ENCODE data around the gene TUB.

TUB gene

GRCh38 chr11:8108421-8108820 lies 27.4 kb downstream of the TUB start:
- H3K4me3 ChIP-seq (ENCODE audit: low read length), result no peak overlapping the region
- no peaks in the 10 kb centered on the region for H3K9me3 ChIP-seq (ENCODE audit: control insufficient read depth, low read length)
- no peaks in the 10 kb centered on the region for H3K27me3 ChIP-seq (ENCODE audit: control insufficient read depth, insufficient read depth, low read length)
- H3K9ac ChIP-seq (ENCODE audit: low read length), result no peak overlapping the region
- no peaks in the 10 kb centered on the region for H3K4me1 ChIP-seq (ENCODE audit: control insufficient read depth, insufficient read depth, low read length)
- H3K36me3 ChIP-seq (ENCODE audit: control insufficient read depth, insufficient read depth, low read length), result no peaks in the 10 kb centered on the region

- no peaks in the 10 kb centered on the region for H3K27me3 ChIP-seq (ENCODE audit: control insufficient read depth, insufficient read depth, low read length)
- H3K4me1 ChIP-seq (ENCODE audit: control insufficient read depth, insufficient read depth, low read length), result no peaks in the 10 kb centered on the region
- H3K9ac ChIP-seq (ENCODE audit: low read length), result no peak overlapping the region
- H3K4me3 ChIP-seq (ENCODE audit: low read length), result no peak overlapping the region
- no peaks in the 10 kb centered on the region for H3K9me3 ChIP-seq (ENCODE audit: control insufficient read depth, low read length)
- H3K36me3 ChIP-seq (ENCODE audit: control insufficient read depth, insufficient read depth, low read length), result no peaks in the 10 kb centered on the region
These were observed 28.7 kb downstream of the TUB start for GRCh38 chr11:8109675-8110074.

GRCh38 chr11:8110396-8110795 lies 29.4 kb downstream of the TUB start:
- Histone ChIP-seq H3K36me3 (ENCODE audit: control insufficient read depth, insufficient read depth, low read length) (no peaks in the 10 kb centered on the region), H3K4me3 (ENCODE audit: low read length) (no peak overlapping the region), H3K4me1 (ENCODE audit: control insufficient read depth, insufficient read depth, low read length) (no peaks in the 10 kb centered on the region), H3K9me3 (ENCODE audit: control insufficient read depth, low read length) (no peaks in the 10 kb centered on the region), H3K9ac (ENCODE audit: low read length) (no peak overlapping the region), H3K27me3 (ENCODE audit: control insufficient read depth, insufficient read depth, low read length) (no peaks in the 10 kb centered on the region)

GRCh38 chr11:8111636-8112035 lies 30.6 kb downstream of the TUB start:
- H3K36me3 ChIP-seq (ENCODE audit: control insufficient read depth, insufficient read depth, low read length), result no peaks in the 10 kb centered on the region
- H3K27me3 ChIP-seq (ENCODE audit: control insufficient read depth, insufficient read depth, low read length), result no peaks in the 10 kb centered on the region
- no peaks in the 10 kb centered on the region for H3K4me1 ChIP-seq (ENCODE audit: control insufficient read depth, insufficient read depth, low read length)
- no peak overlapping the region for H3K4me3 ChIP-seq (ENCODE audit: low read length)
- no peak overlapping the region for H3K9ac ChIP-seq (ENCODE audit: low read length)
- no peaks in the 10 kb centered on the region for H3K9me3 ChIP-seq (ENCODE audit: control insufficient read depth, low read length)

- Histone ChIP-seq H3K9me3 (ENCODE audit: control insufficient read depth, low read length) (no peaks in the 10 kb centered on the region), H3K36me3 (ENCODE audit: control insufficient read depth, insufficient read depth, low read length) (no peaks in the 10 kb centered on the region), H3K4me1 (ENCODE audit: control insufficient read depth, insufficient read depth, low read length) (no peaks in the 10 kb centered on the region), H3K27me3 (ENCODE audit: control insufficient read depth, insufficient read depth, low read length) (no peaks in the 10 kb centered on the region), H3K4me3 (ENCODE audit: low read length) (no peak overlapping the region), H3K9ac (ENCODE audit: low read length) (no peak overlapping the region)
These were observed 41.3 kb downstream of the TUB start for GRCh38 chr11:8122173-8122764.

GRCh38 chr11:8126649-8127289 lies 45.8 kb downstream of the TUB start:
- Histone ChIP-seq H3K4me1 (ENCODE audit: control insufficient read depth, insufficient read depth, low read length) (no peaks in the 10 kb centered on the region), H3K9ac (ENCODE audit: low read length) (no peak overlapping the region), H3K27me3 (ENCODE audit: control insufficient read depth, insufficient read depth, low read length) (no peaks in the 10 kb centered on the region), H3K4me3 (ENCODE audit: low read length) (no peak overlapping the region), H3K36me3 (ENCODE audit: control insufficient read depth, insufficient read depth, low read length) (no peaks in the 10 kb centered on the region), H3K9me3 (ENCODE audit: control insufficient read depth, low read length) (no peaks in the 10 kb centered on the region)

GRCh38 chr11:8127447-8127846 lies 46.4 kb downstream of the TUB start:
- no peak overlapping the region for H3K9ac ChIP-seq (ENCODE audit: low read length)
- H3K36me3 ChIP-seq (ENCODE audit: control insufficient read depth, insufficient read depth, low read length), result no peaks in the 10 kb centered on the region
- H3K4me1 ChIP-seq (ENCODE audit: control insufficient read depth, insufficient read depth, low read length), result no peaks in the 10 kb centered on the region
- no peaks in the 10 kb centered on the region for H3K27me3 ChIP-seq (ENCODE audit: control insufficient read depth, insufficient read depth, low read length)
- H3K4me3 ChIP-seq (ENCODE audit: low read length), result no peak overlapping the region
- no peaks in the 10 kb centered on the region for H3K9me3 ChIP-seq (ENCODE audit: control insufficient read depth, low read length)

- no peaks in the 10 kb centered on the region for H3K27me3 ChIP-seq (ENCODE audit: control insufficient read depth, insufficient read depth, low read length)
These were observed 57.5 kb downstream of the TUB start for GRCh38 chr11:8138526-8138925.

GRCh38 chr11:8149726-8150125 lies 68.7 kb downstream of the TUB start:
- Histone ChIP-seq H3K27me3 (ENCODE audit: control insufficient read depth, insufficient read depth, low read length) (no peaks in the 10 kb centered on the region), H3K36me3 (ENCODE audit: control insufficient read depth, insufficient read depth, low read length) (no peaks in the 10 kb centered on the region), H3K4me1 (ENCODE audit: control insufficient read depth, insufficient read depth, low read length) (no peaks in the 10 kb centered on the region), H3K9me3 (ENCODE audit: control insufficient read depth, low read length) (no peaks in the 10 kb centered on the region), H3K9ac (ENCODE audit: low read length) (no peak overlapping the region), H3K4me3 (ENCODE audit: low read length) (no peak overlapping the region)

More at GRCh38 chr11:8138526-8138925, 57.5 kb downstream of the TUB start:
- Histone ChIP-seq H3K9ac (ENCODE audit: low read length) (no peak overlapping the region), H3K4me3 (ENCODE audit: low read length) (no peak overlapping the region), H3K9me3 (ENCODE audit: control insufficient read depth, low read length) (no peaks in the 10 kb centered on the region), H3K36me3 (ENCODE audit: control insufficient read depth, insufficient read depth, low read length) (no peaks in the 10 kb centered on the region), H3K4me1 (ENCODE audit: control insufficient read depth, insufficient read depth, low read length) (no peaks in the 10 kb centered on the region)
